ENCODE results near the gene PCOLCE2. TPM values are rescaled to one million over a fixed set of nuclear protein-coding genes. Genes with fewer than 3 reads are reported as not detected.

Gene PCOLCE2
- polyA plus RNA-seq, 1 donor (not counting 4 experiments of a cell fraction or from before 2014, with no cell fraction given) = 2.4 TPM

DNA sequence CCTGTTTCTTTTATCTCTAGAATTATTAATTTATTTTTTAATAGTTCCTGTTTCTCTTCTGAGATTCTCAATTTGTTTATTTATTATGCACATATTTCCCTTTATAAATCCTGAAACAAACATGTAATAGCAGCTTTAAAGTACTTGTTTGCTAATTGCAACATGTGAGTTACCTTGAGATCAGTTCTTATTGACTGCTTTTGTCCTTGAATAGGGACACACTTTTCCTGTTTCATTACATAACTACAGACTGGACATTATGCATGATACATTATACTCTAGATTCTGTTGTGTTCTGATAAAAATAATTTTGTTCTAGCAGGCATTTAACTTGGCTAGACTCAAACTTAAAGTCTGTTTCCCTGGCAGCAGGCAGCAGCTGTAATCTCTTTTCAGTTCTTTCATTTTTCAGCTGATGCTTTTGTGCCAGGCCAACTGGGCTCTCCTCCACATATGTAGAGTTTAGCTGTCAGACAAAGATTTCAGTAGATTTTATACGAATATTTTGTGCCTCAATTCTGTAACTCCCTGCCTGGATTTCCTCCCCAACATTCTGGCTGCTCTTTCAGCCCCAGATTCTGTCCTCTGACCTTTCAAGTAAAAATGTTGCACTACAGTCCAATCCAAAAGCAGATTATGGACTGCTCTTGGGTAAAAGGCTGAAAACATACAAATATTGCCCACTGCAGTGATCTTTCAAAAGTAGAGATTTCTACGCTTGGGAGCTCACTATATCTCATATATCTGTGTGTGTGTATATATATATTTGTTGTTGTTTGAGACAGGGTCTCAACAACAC, 41.9 kb downstream of the PCOLCE2 start:
- TF ChIP-seq CTCF (optimal IDR thresholded peaks at IDR 0.05 in 1 of 3, IDR thresholded peaks at IDR 0.05 in 1 of 3, conservative IDR thresholded peaks at IDR 0.05 in 1 of 3; ENCODE audit: extremely low read depth in 1 of 3, insufficient read depth in 2 of 3, low read length in 3 of 3) (no peak), EZH2 (IDR thresholded peaks at IDR 0.05; ENCODE audit: low read length) (no peak)
- H3K9ac ChIP-seq (ENCODE audit: control insufficient read depth, extremely low read depth, insufficient read depth, low read length) = no peak overlapping the region
- FAIRE-seq (no peak), DNase-seq (ENCODE audit: low read depth, low spot score) (no peak)
- dilution Hi-C loops (cut with MboI; ENCODE audit: extremely low pct_ligation_motif_present, low sequenced_read_pairs) = no loop called here
- no peak overlapping the region for H3K4me3 ChIP-seq (ENCODE audit: control insufficient read depth in 2 of 3, extremely low read depth in 1 of 3, insufficient read depth in 2 of 3, low read depth in 1 of 3, low read length in 3 of 3)
- no peaks in the 10 kb centered on the region for H3K9me1 ChIP-seq (ENCODE audit: control insufficient read depth, extremely low read depth, insufficient read depth, low read length)
- peaks cover 25% of the 10 kb centered on the region for H3K4me1 ChIP-seq (ENCODE audit: control insufficient read depth, extremely low read depth, insufficient read depth, low read length)
- H3K27me3 ChIP-seq (ENCODE audit: control insufficient read depth, extremely low read depth, insufficient read depth, low read length) = no peaks in the 10 kb centered on the region
- no peak overlapping the region for H3K4me2 ChIP-seq (ENCODE audit: control insufficient read depth, extremely low read depth, insufficient read depth, low read depth, low read length)
- H3K36me3 ChIP-seq (ENCODE audit: control insufficient read depth in 2 of 2, extremely low read depth in 1 of 2, insufficient read depth in 2 of 2, low read length in 2 of 2) = no peaks in the 10 kb centered on the region
- no peak overlapping the region for H3K27ac ChIP-seq (ENCODE audit: control insufficient read depth, insufficient read depth, low read length)
- no peaks in the 10 kb centered on the region for H3K79me2 ChIP-seq (ENCODE audit: control insufficient read depth, insufficient read depth, low read length)
- no peak overlapping the region for H2AFZ ChIP-seq (ENCODE audit: control insufficient read depth, low read length)
- no peaks in the 10 kb centered on the region for H3K9me3 ChIP-seq (ENCODE audit: control insufficient read depth, low read depth, low read length)
- H4K20me1 ChIP-seq (ENCODE audit: control insufficient read depth, extremely low read depth, insufficient read depth, low read length) = no peaks in the 10 kb centered on the region

GRCh38 chr3:142844339-142844977, 44.4 kb downstream of the PCOLCE2 start:
- H2AFZ ChIP-seq (ENCODE audit: control insufficient read depth, low read length) = no peak overlapping the region

More at GRCh38 chr3:142844339-142844977, 44.4 kb downstream of the PCOLCE2 start:
- peak; percentile 90 for FAIRE-seq
- H3K27me3 ChIP-seq (ENCODE audit: control insufficient read depth, extremely low read depth, insufficient read depth, low read length) = no peaks in the 10 kb centered on the region
- DNase-seq (ENCODE audit: low read depth, low spot score) = no peak
- H3K27ac ChIP-seq (ENCODE audit: control insufficient read depth, insufficient read depth, low read length) = no peak overlapping the region
- H4K20me1 ChIP-seq (ENCODE audit: control insufficient read depth, extremely low read depth, insufficient read depth, low read length) = no peaks in the 10 kb centered on the region
- TF ChIP-seq EZH2 (IDR thresholded peaks at IDR 0.05; ENCODE audit: low read length) (no peak), CTCF (optimal IDR thresholded peaks at IDR 0.05 in 1 of 3, IDR thresholded peaks at IDR 0.05 in 1 of 3, conservative IDR thresholded peaks at IDR 0.05 in 1 of 3; ENCODE audit: extremely low read depth in 1 of 3, insufficient read depth in 2 of 3, low read length in 3 of 3) (peak; percentile 43 to 61 (median 47))
- H3K4me3 ChIP-seq (ENCODE audit: control insufficient read depth in 2 of 3, extremely low read depth in 1 of 3, insufficient read depth in 2 of 3, low read depth in 1 of 3, low read length in 3 of 3) = no peak overlapping the region
- H3K9me3 ChIP-seq (ENCODE audit: control insufficient read depth, low read depth, low read length) = no peaks in the 10 kb centered on the region
- H3K4me1 ChIP-seq (ENCODE audit: control insufficient read depth, extremely low read depth, insufficient read depth, low read length) = peaks cover 8% of the 10 kb centered on the region
- H3K9ac ChIP-seq (ENCODE audit: control insufficient read depth, extremely low read depth, insufficient read depth, low read length) = no peak overlapping the region
- H3K36me3 ChIP-seq (ENCODE audit: control insufficient read depth in 2 of 2, extremely low read depth in 1 of 2, insufficient read depth in 2 of 2, low read length in 2 of 2) = no peaks in the 10 kb centered on the region
- no peaks in the 10 kb centered on the region for H3K9me1 ChIP-seq (ENCODE audit: control insufficient read depth, extremely low read depth, insufficient read depth, low read length)
- H3K79me2 ChIP-seq (ENCODE audit: control insufficient read depth, insufficient read depth, low read length) = no peaks in the 10 kb centered on the region
- no peak overlapping the region for H3K4me2 ChIP-seq (ENCODE audit: control insufficient read depth, extremely low read depth, insufficient read depth, low read depth, low read length)
- dilution Hi-C loops (cut with MboI; ENCODE audit: extremely low pct_ligation_motif_present, low sequenced_read_pairs) = no loop called here
